HepG2 (cell line): ENCODE data around the gene TBXA2R. TPM values are rescaled to one million over a fixed set of nuclear protein-coding genes. Genes with fewer than 3 reads are reported as not detected.

Experiments
- ATAC-seq: fragments of 200-7000 bp; cut with Tn5 transposase; 3 replicates; pipeline ENCODE4 v1.9.1; 2020; ENCODE audit warnings: mild to moderate bottlenecking, moderate library complexity
- Bru-seq: library from RNA; stranded (reverse); fragments of 400-500 nt; gene quantifications from one replicate; lab custom pipeline; 2021; lab: Mats Ljungman, UMichigan
- BruChase-seq, 2 experiments: library from RNA; stranded (reverse); fragments of 400-500 nt; gene quantifications; one replicate each; lab custom pipeline; 2021; lab: Mats Ljungman, UMichigan
- BruUV-seq: library from RNA; stranded (reverse); fragments of 400-500 nt; replicated peaks from 2 replicates; lab custom pipeline; 2021; lab: Mats Ljungman, UMichigan
- CTCF ChIA-PET: fragments of 300-600 bp; formaldehyde crosslinking; extraction: SDS; loops from one replicate; lab custom pipeline; 2021; ENCODE audit warnings: low total read pairs, inconsistent platforms, low intra/inter-chr PET ratio; lab: Yijun Ruan, JAX
- POLR2A ChIA-PET: fragments of 350-600 bp; sonication (Branson Sonifier 250); formaldehyde crosslinking; loops from one replicate; lab custom pipeline; 2020; ENCODE audit warnings: antibody characterized with exemption, inconsistent platforms; lab: Yijun Ruan, JAX
- DNase-seq: peaks from one replicate; pipeline ENCODE4 v3.0.0-alpha.2; 2015; ENCODE audit warnings: low spot score
- FAIRE-seq: peaks from 3 replicates; lab custom pipeline; 2011; peaks lifted over from hg19 to GRCh38; lab: Jason Lieb, UNC
- H2AFZ ChIP-seq: one replicate; pipeline ENCODE4 v1.6.1; 2011; ENCODE audit warnings: low read length, inconsistent platforms
- H3K27ac ChIP-seq: fragments of 300-600 bp; 3 replicates; pipeline ENCODE4 v1.8.0; 2011; ENCODE audit warnings: mixed run types, mild to moderate bottlenecking, mixed read lengths, low read length, inconsistent platforms; ENCODE audit not compliant: insufficient read depth; ENCODE audit errors: extremely low read length
- H3K27me3 ChIP-seq, 2 experiments: fragments of 200-600 bp in 1 of 2; 2 replicates in 1 of 2; 3 replicates in 1 of 2; pipeline versions ENCODE4 v1.6.0 to v1.8.0; 2011; ENCODE audit warnings: low read length in 2 of 2, mild to moderate bottlenecking in 2 of 2, moderate library complexity in 2 of 2, inconsistent platforms in 1 of 2; ENCODE audit not compliant: insufficient read depth in 2 of 2, control insufficient read depth in 1 of 2
- H3K36me3 ChIP-seq, 2 experiments: fragments of 200-600 bp in 1 of 2; replicated peaks in 1 of 2; 2 replicates in 1 of 2; 3 replicates in 1 of 2; pipeline versions ENCODE4 v1.5.1 to v1.8.0; 2011; ENCODE audit warnings: low read length in 2 of 2, inconsistent platforms in 1 of 2; ENCODE audit not compliant: insufficient read depth in 2 of 2, control insufficient read depth in 1 of 2
- H3K4me1 ChIP-seq: 2 replicates; pipeline ENCODE4 v1.5.1; 2012; ENCODE audit warnings: low read length, inconsistent platforms; ENCODE audit not compliant: insufficient read depth
- H3K4me2 ChIP-seq: 2 replicates; pipeline ENCODE4 v1.6.0; 2011; ENCODE audit warnings: low read depth, low read length, inconsistent platforms
- H3K4me3 ChIP-seq, 3 experiments: fragments of 200-600 bp in 1 of 3; sonication (generic), shearing (Covaris generic) in 1 of 3; replicated peaks in 1 of 3; 2 replicates each; pipeline ENCODE4 v1.5.1; 2011 to 2016; ENCODE audit warnings: low read length in 3 of 3, inconsistent platforms in 2 of 3, low read depth in 2 of 3, mild to moderate bottlenecking in 2 of 3, control low read depth in 1 of 3, mixed read lengths in 1 of 3; ENCODE audit not compliant: insufficient read depth in 1 of 3
- H3K79me2 ChIP-seq: one replicate; pipeline ENCODE4 v1.6.1; 2011; ENCODE audit warnings: low read length, inconsistent platforms; ENCODE audit not compliant: insufficient read depth
- H3K9ac ChIP-seq: 2 replicates; pipeline ENCODE4 v1.6.0; 2011; ENCODE audit warnings: mild to moderate bottlenecking, low read depth, low read length, inconsistent platforms; ENCODE audit not compliant: insufficient read depth
- H3K9me3 ChIP-seq: 2 replicates; pipeline ENCODE4 v1.5.1; 2012; ENCODE audit warnings: mild to moderate bottlenecking, low read length
- H4K20me1 ChIP-seq: 2 replicates; pipeline ENCODE4 v1.6.0; 2011; ENCODE audit warnings: inconsistent platforms, mild to moderate bottlenecking, low read length, moderate library complexity; ENCODE audit not compliant: insufficient read depth
- MBD4 ChIP-seq: IDR thresholded peaks from 2 replicates; pipeline ENCODE4 v1.6.1; 2012; ENCODE audit warnings: low read length, inconsistent platforms, borderline replicate concordance
- ZMYM2 ChIP-seq: sonication (generic); formaldehyde crosslinking; IDR thresholded peaks from 2 replicates; pipeline ENCODE4 v1.8.0; 2022; ENCODE audit warnings: mild to moderate bottlenecking, missing genetic modification reagents
- ZNF33B ChIP-seq: sonication (generic); formaldehyde crosslinking; IDR thresholded peaks from 2 replicates; pipeline ENCODE4 v1.5.1; 2020; ENCODE audit warnings: mild to moderate bottlenecking, missing genetic modification reagents
- ZNF883 ChIP-seq: sonication (generic); formaldehyde crosslinking; IDR thresholded peaks from 2 replicates; pipeline ENCODE4 v1.5.1; 2020; ENCODE audit warnings: mild to moderate bottlenecking, missing genetic modification reagents; ENCODE audit errors: not compliant biosample characterization
- WGBS: methylation state at CpG from one replicate; pipeline ENCODE4 v1.1.6; 2017; ENCODE audit warnings: low lambda C conversion rate; 5-methylcytosine and 5-hydroxymethylcytosine counted together
- in situ Hi-C: cut with HindIII; loops from 2 replicates; pipeline ENCODE4 v1.10.0; 2017; ENCODE audit warnings: low pct_unique_long_range_greater_than_20kb; ENCODE audit not compliant: extremely low pct_ligation_motif_present
- intact Hi-C: fragments of 100-400 bp; cut with micrococcal nuclease; formaldehyde crosslinking; loops from one replicate; pipeline ENCODE4 v1.10.0; 2022; ENCODE audit not compliant: unreplicated experiment
- long read RNA-seq, 2 experiments: library from RNA in 1 of 2; library from polyadenylated mRNA in 1 of 2; stranded (forward) in 1 of 2; unstranded in 1 of 2; transcript quantifications; one replicate each; pipeline ENCODE4 v2.0.0, GENCODE V29; 2019 to 2022
- polyA minus RNA-seq, 3 experiments: library from RNA; depleted of rRNA, polyadenylated mRNA; stranded (reverse); fragments of >200 nt; gene quantifications; 2 replicates each; pipeline ENCODE4 v1.2.3, GENCODE V29; 2011; ENCODE audit warnings: low replicate concordance in 1 of 3
- polyA plus RNA-seq, 8 experiments: library from polyadenylated mRNA; depleted of rRNA in 3 of 8; stranded (reverse) in 7 of 8; unstranded in 1 of 8; fragments of >200 nt; fragmentation: Illumina TruSeq in 4 of 8; extraction: Trizol in 4 of 8; gene quantifications; 2 replicates each; pipeline versions ENCODE4 v1.2.1 to v1.2.3, GENCODE V29; 2011 to 2016; ENCODE audit warnings: low read depth in 4 of 8, missing spikeins in 1 of 8, mixed read lengths in 1 of 8; ENCODE audit not compliant: insufficient read depth in 1 of 8
- total RNA-seq, 5 experiments: library from RNA; depleted of rRNA; stranded (reverse); fragments of >200 nt; fragmentation: Illumina TruSeq; extraction: Trizol; gene quantifications; 2 replicates each; pipeline ENCODE4 v1.2.3, GENCODE V29; 2016; ENCODE audit warnings: low read depth in 1 of 5
- TF ChIP-seq, protein P1 (sequence below): sonication (generic); formaldehyde crosslinking; IDR thresholded peaks from 2 replicates; pipeline ENCODE4 v1.8.0; 2022; ENCODE audit warnings: mild to moderate bottlenecking, missing genetic modification reagents
- TF ChIP-seq, protein P2 (sequence below): IDR thresholded peaks from 2 replicates; pipeline ENCODE4 v1.6.1; 2016; ENCODE audit warnings: missing genetic modification reagents, missing compliant biosample characterization
- TF ChIP-seq, protein P3 (sequence below): sonication (generic); formaldehyde crosslinking; IDR thresholded peaks from 2 replicates; pipeline ENCODE4 v1.4.0; 2020; ENCODE audit warnings: mild to moderate bottlenecking, missing genetic modification reagents
- TF ChIP-seq, protein P4 (sequence below): sonication (generic); formaldehyde crosslinking; IDR thresholded peaks from 2 replicates; pipeline ENCODE4 v1.5.1; 2020; ENCODE audit warnings: missing genetic modification reagents, mild to moderate bottlenecking, borderline replicate concordance

TBXA2R gene
- total RNA-seq (2016; rRNA removed; fragmentation: Illumina TruSeq; extraction: Trizol) (not detected in 2 replicates), polyA plus RNA-seq (2011; rRNA removed) (0.05 and 0.09 TPM in 2 replicates), polyA minus RNA-seq (2011; rRNA and poly(A)+ RNA removed; ENCODE audit: low replicate concordance) (0.20 and 1.3 TPM in 2 replicates), Bru-seq, nascent RNA (percentile 9 among the genes with signal in this experiment), BruChase-seq, experiment 1, labeled RNA remaining after a 6-hour chase (percentile 12 among the genes with signal in this experiment), BruChase-seq, experiment 2, labeled RNA remaining after a 2-hour chase (percentile 7 among the genes with signal in this experiment)
- not detected in 2 replicates for total RNA-seq (2016; cell fraction: cytosol; rRNA removed; fragmentation: Illumina TruSeq; extraction: Trizol; ENCODE audit: low read depth)
- not detected in 2 replicates for total RNA-seq (2016; cell fraction: insoluble cytoplasmic fraction; rRNA removed; fragmentation: Illumina TruSeq; extraction: Trizol)
- total RNA-seq (2016; cell fraction: membrane; rRNA removed; fragmentation: Illumina TruSeq; extraction: Trizol), result not detected in 2 replicates
- total RNA-seq (2016; cell fraction: nucleus; rRNA removed; fragmentation: Illumina TruSeq; extraction: Trizol), result not detected in 2 replicates
- polyA plus RNA-seq (2011; cell fraction: cytosol; rRNA removed), result 0.04 TPM in 2 replicates
- 0.11 TPM in 1 of 2 replicates, not detected in the other for polyA plus RNA-seq (2011; cell fraction: nucleus; rRNA removed)
- not detected in 2 replicates for polyA plus RNA-seq (2012)
- polyA plus RNA-seq (2016; cell fraction: cytosol; fragmentation: Illumina TruSeq; extraction: Trizol; ENCODE audit: low read depth), result not detected in 2 replicates
- polyA plus RNA-seq (2016; cell fraction: insoluble cytoplasmic fraction; fragmentation: Illumina TruSeq; extraction: Trizol; ENCODE audit: low read depth), result not detected in 2 replicates
- polyA plus RNA-seq (2016; cell fraction: membrane; fragmentation: Illumina TruSeq; extraction: Trizol; ENCODE audit: low read depth), result not detected in 2 replicates
- polyA plus RNA-seq (2016; cell fraction: nucleus; fragmentation: Illumina TruSeq; extraction: Trizol; ENCODE audit: insufficient read depth, low read depth), result not detected in 2 replicates
- polyA minus RNA-seq (2011; cell fraction: cytosol; rRNA and poly(A)+ RNA removed), result not detected in 2 replicates
- not detected in 2 replicates for polyA minus RNA-seq (2011; cell fraction: nucleus; rRNA and poly(A)+ RNA removed)
- long read RNA-seq, experiment 1, result 0 reads
- long read RNA-seq, experiment 2, result 0 reads

DNA sequence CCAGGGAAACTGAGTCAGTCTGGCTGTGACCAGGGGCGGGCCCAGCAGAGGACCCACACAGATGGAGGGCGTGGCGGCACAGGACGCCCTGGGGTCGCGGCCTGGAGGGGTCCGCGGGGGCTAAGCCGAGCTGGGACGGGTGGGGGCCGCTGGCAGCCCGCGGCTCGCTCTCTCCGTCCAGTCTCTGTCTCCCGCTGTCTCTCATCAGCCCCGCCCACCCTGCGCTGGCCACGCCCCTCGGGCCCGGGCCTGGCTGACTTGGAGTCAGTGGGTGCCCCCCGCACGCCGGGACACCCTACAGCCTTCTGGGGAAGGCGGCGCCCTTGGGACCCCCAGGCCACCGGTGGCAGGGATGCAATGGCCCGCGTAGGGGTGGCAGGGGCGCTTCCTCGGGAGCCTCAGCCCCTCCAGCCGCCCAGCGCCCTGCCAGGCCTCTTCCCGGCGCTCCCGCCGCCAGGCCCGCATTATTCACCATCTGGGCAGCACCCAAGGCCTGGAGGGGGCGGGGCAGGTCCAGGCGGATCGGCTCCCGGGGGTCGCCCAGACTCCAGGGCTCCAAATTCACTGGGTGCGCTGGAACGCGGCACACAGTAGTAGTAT is at the start of gene TBXA2R:
Gene TBXA2R, minus strand, starts transcription at position 186 of the 600 bp plus-strand sequence. CDS start 6,241 bp downstream, outside the sequence.
- ChIA-PET POLR2A (no interaction called here), CTCF (no interaction called here)
- ATAC-seq (peak; percentile 51), FAIRE-seq (no peak), DNase-seq (no peak)
- in situ Hi-C loops (no loop called here), intact Hi-C loops (no loop called here)
- Histone ChIP-seq H2AFZ (no peak within 1 kb of the TSS), H3K36me3 (peaks cover 0 to 8% of the 10 kb centered on the region in 2 experiments; a peak in 2 of 5 replicates), H4K20me1 (no peaks in the 10 kb centered on the region), H3K9me3 (no peaks in the 10 kb centered on the region), H3K4me1 (peaks cover 48% of the 10 kb centered on the region), H3K79me2 (no peaks in the 10 kb centered on the region), H3K4me2 (peak within 1 kb of the TSS; percentile 77), H3K27me3 (peaks cover 0 to 29% of the 10 kb centered on the region in 2 experiments; a peak in 2 of 5 replicates), H3K27ac (no peak within 1 kb of the TSS), H3K9ac (peak within 1 kb of the TSS; percentile 29; the same call in 1 of the 2 replicates), H3K4me3 (peak within 1 kb of the TSS; percentile 37 to 59 (median 49))
- BruUV-seq, result no TSS peak
- WGBS, result no CpG with 5 or more reads among the region's 46 CpGs
- TF ChIP-seq ZNF883 (no peak), ZMYM2 (no peak), MBD4 (no peak), ZNF33B (CRISPR knock-in tag) (no peak)
- TF ChIP-seq, protein P1, sequence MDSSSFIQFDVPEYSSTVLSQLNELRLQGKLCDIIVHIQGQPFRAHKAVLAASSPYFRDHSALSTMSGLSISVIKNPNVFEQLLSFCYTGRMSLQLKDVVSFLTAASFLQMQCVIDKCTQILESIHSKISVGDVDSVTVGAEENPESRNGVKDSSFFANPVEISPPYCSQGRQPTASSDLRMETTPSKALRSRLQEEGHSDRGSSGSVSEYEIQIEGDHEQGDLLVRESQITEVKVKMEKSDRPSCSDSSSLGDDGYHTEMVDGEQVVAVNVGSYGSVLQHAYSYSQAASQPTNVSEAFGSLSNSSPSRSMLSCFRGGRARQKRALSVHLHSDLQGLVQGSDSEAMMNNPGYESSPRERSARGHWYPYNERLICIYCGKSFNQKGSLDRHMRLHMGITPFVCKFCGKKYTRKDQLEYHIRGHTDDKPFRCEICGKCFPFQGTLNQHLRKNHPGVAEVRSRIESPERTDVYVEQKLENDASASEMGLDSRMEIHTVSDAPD (CRISPR knock-in tag), result no peak
- TF ChIP-seq, protein P2, sequence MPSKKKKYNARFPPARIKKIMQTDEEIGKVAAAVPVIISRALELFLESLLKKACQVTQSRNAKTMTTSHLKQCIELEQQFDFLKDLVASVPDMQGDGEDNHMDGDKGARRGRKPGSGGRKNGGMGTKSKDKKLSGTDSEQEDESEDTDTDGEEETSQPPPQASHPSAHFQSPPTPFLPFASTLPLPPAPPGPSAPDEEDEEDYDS (CRISPR knock-in tag), result no peak
- TF ChIP-seq, protein P3, sequence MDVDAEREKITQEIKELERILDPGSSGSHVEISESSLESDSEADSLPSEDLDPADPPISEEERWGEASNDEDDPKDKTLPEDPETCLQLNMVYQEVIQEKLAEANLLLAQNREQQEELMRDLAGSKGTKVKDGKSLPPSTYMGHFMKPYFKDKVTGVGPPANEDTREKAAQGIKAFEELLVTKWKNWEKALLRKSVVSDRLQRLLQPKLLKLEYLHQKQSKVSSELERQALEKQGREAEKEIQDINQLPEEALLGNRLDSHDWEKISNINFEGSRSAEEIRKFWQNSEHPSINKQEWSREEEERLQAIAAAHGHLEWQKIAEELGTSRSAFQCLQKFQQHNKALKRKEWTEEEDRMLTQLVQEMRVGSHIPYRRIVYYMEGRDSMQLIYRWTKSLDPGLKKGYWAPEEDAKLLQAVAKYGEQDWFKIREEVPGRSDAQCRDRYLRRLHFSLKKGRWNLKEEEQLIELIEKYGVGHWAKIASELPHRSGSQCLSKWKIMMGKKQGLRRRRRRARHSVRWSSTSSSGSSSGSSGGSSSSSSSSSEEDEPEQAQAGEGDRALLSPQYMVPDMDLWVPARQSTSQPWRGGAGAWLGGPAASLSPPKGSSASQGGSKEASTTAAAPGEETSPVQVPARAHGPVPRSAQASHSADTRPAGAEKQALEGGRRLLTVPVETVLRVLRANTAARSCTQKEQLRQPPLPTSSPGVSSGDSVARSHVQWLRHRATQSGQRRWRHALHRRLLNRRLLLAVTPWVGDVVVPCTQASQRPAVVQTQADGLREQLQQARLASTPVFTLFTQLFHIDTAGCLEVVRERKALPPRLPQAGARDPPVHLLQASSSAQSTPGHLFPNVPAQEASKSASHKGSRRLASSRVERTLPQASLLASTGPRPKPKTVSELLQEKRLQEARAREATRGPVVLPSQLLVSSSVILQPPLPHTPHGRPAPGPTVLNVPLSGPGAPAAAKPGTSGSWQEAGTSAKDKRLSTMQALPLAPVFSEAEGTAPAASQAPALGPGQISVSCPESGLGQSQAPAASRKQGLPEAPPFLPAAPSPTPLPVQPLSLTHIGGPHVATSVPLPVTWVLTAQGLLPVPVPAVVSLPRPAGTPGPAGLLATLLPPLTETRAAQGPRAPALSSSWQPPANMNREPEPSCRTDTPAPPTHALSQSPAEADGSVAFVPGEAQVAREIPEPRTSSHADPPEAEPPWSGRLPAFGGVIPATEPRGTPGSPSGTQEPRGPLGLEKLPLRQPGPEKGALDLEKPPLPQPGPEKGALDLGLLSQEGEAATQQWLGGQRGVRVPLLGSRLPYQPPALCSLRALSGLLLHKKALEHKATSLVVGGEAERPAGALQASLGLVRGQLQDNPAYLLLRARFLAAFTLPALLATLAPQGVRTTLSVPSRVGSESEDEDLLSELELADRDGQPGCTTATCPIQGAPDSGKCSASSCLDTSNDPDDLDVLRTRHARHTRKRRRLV, result no peak
- TF ChIP-seq, protein P4, sequence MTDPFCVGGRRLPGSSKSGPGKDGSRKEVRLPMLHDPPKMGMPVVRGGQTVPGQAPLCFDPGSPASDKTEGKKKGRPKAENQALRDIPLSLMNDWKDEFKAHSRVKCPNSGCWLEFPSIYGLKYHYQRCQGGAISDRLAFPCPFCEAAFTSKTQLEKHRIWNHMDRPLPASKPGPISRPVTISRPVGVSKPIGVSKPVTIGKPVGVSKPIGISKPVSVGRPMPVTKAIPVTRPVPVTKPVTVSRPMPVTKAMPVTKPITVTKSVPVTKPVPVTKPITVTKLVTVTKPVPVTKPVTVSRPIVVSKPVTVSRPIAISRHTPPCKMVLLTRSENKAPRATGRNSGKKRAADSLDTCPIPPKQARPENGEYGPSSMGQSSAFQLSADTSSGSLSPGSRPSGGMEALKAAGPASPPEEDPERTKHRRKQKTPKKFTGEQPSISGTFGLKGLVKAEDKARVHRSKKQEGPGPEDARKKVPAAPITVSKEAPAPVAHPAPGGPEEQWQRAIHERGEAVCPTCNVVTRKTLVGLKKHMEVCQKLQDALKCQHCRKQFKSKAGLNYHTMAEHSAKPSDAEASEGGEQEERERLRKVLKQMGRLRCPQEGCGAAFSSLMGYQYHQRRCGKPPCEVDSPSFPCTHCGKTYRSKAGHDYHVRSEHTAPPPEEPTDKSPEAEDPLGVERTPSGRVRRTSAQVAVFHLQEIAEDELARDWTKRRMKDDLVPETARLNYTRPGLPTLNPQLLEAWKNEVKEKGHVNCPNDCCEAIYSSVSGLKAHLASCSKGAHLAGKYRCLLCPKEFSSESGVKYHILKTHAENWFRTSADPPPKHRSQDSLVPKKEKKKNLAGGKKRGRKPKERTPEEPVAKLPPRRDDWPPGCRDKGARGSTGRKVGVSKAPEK (CRISPR knock-in tag), result no peak
